WTC11 (cell line): Measurements from ENCODE around the gene SPEM1. TPM values are rescaled to one million over a fixed set of nuclear protein-coding genes. Genes with fewer than 3 reads are reported as not detected.

Experiments used
- ATAC-seq: fragments of 200-7000 bp; cut with Tn5 transposase; 2 replicates; pipeline ENCODE4 v1.10.0; 2021; ENCODE audit warnings: mild to moderate bottlenecking, moderate library complexity
- CTCF ChIA-PET: fragments of 300-600 bp; sonication (Branson Sonifier 250); formaldehyde crosslinking; loops from one replicate; lab custom pipeline; 2021; ENCODE audit warnings: antibody characterized with exemption; lab: Charles Lee
- POLR2A ChIA-PET: fragments of 350-600 bp; sonication (Branson Sonifier 250); formaldehyde crosslinking; loops from one replicate; lab custom pipeline; 2021; ENCODE audit warnings: antibody characterized with exemption; lab: Charles Lee
- DNase-seq: peaks from one replicate; pipeline ENCODE4 v3.0.0; 2021; ENCODE audit warnings: low spot score
- H3K27ac Mint-ChIP-seq: 2 replicates; pipeline ENCODE4 v1.8.0; 2021; ENCODE audit warnings: mixed read lengths
- H3K27me3 Mint-ChIP-seq: 2 replicates; pipeline ENCODE4 v1.8.0; 2021; ENCODE audit warnings: low read depth, mild to moderate bottlenecking, moderate library complexity, mixed read lengths
- H3K36me3 Mint-ChIP-seq: 2 replicates; pipeline ENCODE4 v1.8.0; 2021; ENCODE audit warnings: mixed read lengths
- H3K4me1 Mint-ChIP-seq: 2 replicates; pipeline ENCODE4 v1.8.0; 2022; ENCODE audit warnings: mixed read lengths
- H3K4me3 Mint-ChIP-seq: 2 replicates; pipeline ENCODE4 v1.8.0; 2021; ENCODE audit warnings: mild to moderate bottlenecking, moderate library complexity, mixed read lengths
- H3K9me3 Mint-ChIP-seq: 2 replicates; pipeline ENCODE4 v1.8.0; 2021; ENCODE audit warnings: mixed read lengths
- AFF4 ChIP-seq: sonication (generic); formaldehyde crosslinking; IDR thresholded peaks from 2 replicates; pipeline ENCODE4 v1.8.1; 2023; ENCODE audit warnings: mild to moderate bottlenecking, missing genetic modification reagents, borderline replicate concordance
- ATF1 ChIP-seq: sonication (generic); formaldehyde crosslinking; IDR thresholded peaks from 2 replicates; pipeline ENCODE4 v1.8.1; 2023; ENCODE audit warnings: mild to moderate bottlenecking, moderate library complexity, missing genetic modification reagents
- ATF3 ChIP-seq: sonication (generic); formaldehyde crosslinking; conservative IDR thresholded peaks from 2 replicates; pipeline ENCODE4 v1.8.1; 2022; ENCODE audit warnings: mild to moderate bottlenecking, missing genetic modification reagents
- CREB1 ChIP-seq: sonication (generic); formaldehyde crosslinking; IDR thresholded peaks from 2 replicates; pipeline ENCODE4 v1.8.0; 2023; ENCODE audit warnings: mild to moderate bottlenecking, missing genetic modification reagents
- CREM ChIP-seq: sonication (generic); formaldehyde crosslinking; IDR thresholded peaks from 2 replicates; pipeline ENCODE4 v1.8.1; 2022; ENCODE audit warnings: mild to moderate bottlenecking, missing genetic modification reagents, moderate library complexity
- E2F5 ChIP-seq: sonication (generic); formaldehyde crosslinking; IDR thresholded peaks from 2 replicates; pipeline ENCODE4 v1.8.1; 2022; ENCODE audit warnings: mild to moderate bottlenecking, moderate library complexity, missing genetic modification reagents
- ELF4 ChIP-seq: sonication (generic); formaldehyde crosslinking; IDR thresholded peaks from 2 replicates; pipeline ENCODE4 v1.8.1; 2022; ENCODE audit warnings: low read depth, mild to moderate bottlenecking, moderate library complexity, missing genetic modification reagents
- ETV6 ChIP-seq: sonication (generic); formaldehyde crosslinking; IDR thresholded peaks from 2 replicates; pipeline ENCODE4 v1.8.1; 2022; ENCODE audit warnings: mild to moderate bottlenecking, missing genetic modification reagents
- FOXK1 ChIP-seq: sonication (generic); formaldehyde crosslinking; IDR thresholded peaks from 2 replicates; pipeline ENCODE4 v1.8.0; 2022; ENCODE audit warnings: mild to moderate bottlenecking, moderate library complexity, missing genetic modification reagents
- FOXP4 ChIP-seq: sonication (generic); formaldehyde crosslinking; IDR thresholded peaks from 2 replicates; pipeline ENCODE4 v1.8.0; 2022; ENCODE audit warnings: mild to moderate bottlenecking, missing genetic modification reagents
- GABPB1 ChIP-seq: sonication (generic); formaldehyde crosslinking; IDR thresholded peaks from 2 replicates; pipeline ENCODE4 v1.8.1; 2023; ENCODE audit warnings: mild to moderate bottlenecking, missing genetic modification reagents
- MLX ChIP-seq: sonication (generic); formaldehyde crosslinking; IDR thresholded peaks from 2 replicates; pipeline ENCODE4 v1.8.1; 2023; ENCODE audit warnings: mild to moderate bottlenecking, missing genetic modification reagents, moderate library complexity
- MXD4 ChIP-seq: fragments of 250-450 bp; sonication (Bioruptor Pico); IDR thresholded peaks from 2 replicates; pipeline ENCODE4 v1.8.0; 2021; ENCODE audit warnings: mild to moderate bottlenecking, moderate library complexity, borderline replicate concordance
- MYBL2 ChIP-seq: sonication (generic); formaldehyde crosslinking; IDR thresholded peaks from 2 replicates; pipeline ENCODE4 v1.8.1; 2023; ENCODE audit warnings: mild to moderate bottlenecking, moderate library complexity, missing genetic modification reagents
- NFATC4 ChIP-seq: fragments of 250-450 bp; sonication (Bioruptor Pico); IDR thresholded peaks from 2 replicates; pipeline ENCODE4 v1.9.0; 2021; ENCODE audit warnings: mild to moderate bottlenecking
- RORB ChIP-seq: fragments of 250-450 bp; sonication (Bioruptor Pico); IDR thresholded peaks from 2 replicates; pipeline ENCODE4 v1.9.0; 2021; ENCODE audit warnings: mild to moderate bottlenecking
- USF1 ChIP-seq: sonication (generic); formaldehyde crosslinking; IDR thresholded peaks from 2 replicates; pipeline ENCODE4 v1.8.0; 2022; ENCODE audit warnings: mild to moderate bottlenecking, missing genetic modification reagents
- ZBTB21 ChIP-seq: sonication (generic); formaldehyde crosslinking; IDR thresholded peaks from 2 replicates; pipeline ENCODE4 v1.8.1; 2023; ENCODE audit warnings: mild to moderate bottlenecking, missing genetic modification reagents, borderline replicate concordance
- ZMAT4 ChIP-seq: fragments of 250-450 bp; sonication (Bioruptor Pico); IDR thresholded peaks from 2 replicates; pipeline ENCODE4 v1.9.0; 2021; ENCODE audit warnings: mild to moderate bottlenecking
- ZNF263 ChIP-seq: sonication (generic); formaldehyde crosslinking; IDR thresholded peaks from 2 replicates; pipeline ENCODE4 v1.8.1; 2022; ENCODE audit warnings: low read depth, mild to moderate bottlenecking, moderate library complexity, missing genetic modification reagents
- ZNF416 ChIP-seq: fragments of 250-450 bp; sonication (Bioruptor Pico); IDR thresholded peaks from 2 replicates; pipeline ENCODE4 v1.9.0; 2021; ENCODE audit warnings: mild to moderate bottlenecking, inconsistent platforms
- ZNF423 ChIP-seq: fragments of 250-450 bp; sonication (Bioruptor Pico); IDR thresholded peaks from 2 replicates; pipeline ENCODE4 v2.1.2; 2022; ENCODE audit warnings: mild to moderate bottlenecking, moderate library complexity
- total RNA-seq: library from RNA; stranded (reverse); gene quantifications from 3 replicates; pipeline ENCODE4 v1.2.3, GENCODE V29; 2021

The SPEM1 gene
- total RNA-seq, 1 experiment from 2014 or later = 0.35 TPM

- no peaks in the 10 kb centered on the region for H3K27me3 Mint-ChIP-seq
- H3K4me1 Mint-ChIP-seq = peaks cover 10% of the 10 kb centered on the region
Measured at GRCh38 chr17:7388856-7389255, 31.3 kb upstream of the SPEM1 start.

GRCh38 chr17:7389924-7390910 lies 29.9 kb upstream of the SPEM1 start:
- Mint-ChIP-seq H3K4me1 (peaks cover 11% of the 10 kb centered on the region), H3K9me3 (no peaks in the 10 kb centered on the region), H3K36me3 (peaks cover 20% of the 10 kb centered on the region), H3K27me3 (no peaks in the 10 kb centered on the region; the same call in 1 of the 2 replicates), H3K27ac (no peak overlapping the region), H3K4me3 (no peak overlapping the region)
- DNase-seq (no peak), ATAC-seq (no peak)
- TF ChIP-seq ELF4 (no peak), CREB1 (CRISPR knock-in tag) (no peak), MYBL2 (no peak)
- CTCF ChIA-PET = no interaction called here
- POLR2A ChIA-PET = no interaction called here

More at GRCh38 chr17:7388856-7389255, 31.3 kb upstream of the SPEM1 start:
- CTCF ChIA-PET = no interaction called here
- Mint-ChIP-seq H3K9me3 (no peaks in the 10 kb centered on the region), H3K36me3 (peaks cover 20% of the 10 kb centered on the region), H3K4me3 (no peak overlapping the region), H3K27ac (no peak overlapping the region)
- ATAC-seq = no peak
- DNase-seq = no peak
- POLR2A ChIA-PET = no interaction called here
- TF ChIP-seq GABPB1 (CRISPR knock-in tag) (no peak), ZMAT4 (CRISPR knock-in tag) (no peak)

GRCh38 chr17:7391307-7391706 lies 28.8 kb upstream of the SPEM1 start:
- ATAC-seq (no peak), DNase-seq (no peak)
- Mint-ChIP-seq H3K27me3 (no peaks in the 10 kb centered on the region; the same call in 1 of the 2 replicates), H3K4me3 (no peak overlapping the region), H3K36me3 (peaks cover 20% of the 10 kb centered on the region), H3K4me1 (peaks cover 11% of the 10 kb centered on the region), H3K9me3 (no peaks in the 10 kb centered on the region), H3K27ac (no peak overlapping the region)
- TF ChIP-seq USF1 (CRISPR knock-in tag) (no peak), ZNF423 (no peak), ZNF263 (no peak), ATF3 (CRISPR knock-in tag) (no peak), ZNF416 (CRISPR knock-in tag) (no peak), ETV6 (CRISPR knock-in tag) (no peak), E2F5 (no peak), ZBTB21 (CRISPR knock-in tag) (no peak), NFATC4 (CRISPR knock-in tag) (no peak), CREM (CRISPR knock-in tag) (no peak), AFF4 (CRISPR knock-in tag) (no peak), FOXK1 (CRISPR knock-in tag) (no peak), MLX (CRISPR knock-in tag) (no peak), FOXP4 (CRISPR knock-in tag) (no peak), MXD4 (CRISPR knock-in tag) (no peak), ATF1 (CRISPR knock-in tag) (no peak), RORB (CRISPR knock-in tag) (no peak)
- ChIA-PET CTCF (no interaction called here), POLR2A (no interaction called here)
